CD4-positive, alpha-beta T cell treated with Interleukin-4 for 1 hour (primary cell): Measurements from ENCODE around the gene TEX10.
"Not testable (repeated sequence)": the region's sequence is repeated elsewhere in the genome, so short reads cannot be mapped to it uniquely, and the experiment has no call there.

Source experiments
- DNase-seq, 2 donors: peaks; one replicate each; pipeline ENCODE4 v3.0.0-alpha.2; 2020 to 2022

TEX10 gene

DNA sequence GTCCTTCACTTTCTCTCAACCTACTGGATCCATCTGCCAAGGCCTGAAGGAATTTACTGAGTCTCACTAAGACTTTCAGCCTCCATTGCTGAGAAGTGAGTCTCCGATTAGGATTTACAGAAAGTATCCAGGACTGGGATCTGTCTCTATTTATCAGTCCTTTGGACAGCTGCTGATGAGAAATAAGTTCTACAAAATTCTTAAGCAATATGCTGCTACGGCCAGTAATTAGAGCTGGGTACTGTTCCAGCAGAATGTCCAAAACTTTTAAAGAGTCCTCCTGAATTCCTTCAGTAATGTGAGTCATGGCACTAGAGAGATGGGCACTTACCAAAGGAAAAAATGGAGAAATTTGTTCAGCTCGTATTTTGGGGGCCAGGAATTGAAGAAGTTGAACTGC lies 5.9 kb downstream of the TEX10 start:
- no peak for DNase-seq

GRCh38 chr9:100341889-100342288 lies 10.9 kb downstream of the TEX10 start:
- DNase-seq, result no peak

DNA sequence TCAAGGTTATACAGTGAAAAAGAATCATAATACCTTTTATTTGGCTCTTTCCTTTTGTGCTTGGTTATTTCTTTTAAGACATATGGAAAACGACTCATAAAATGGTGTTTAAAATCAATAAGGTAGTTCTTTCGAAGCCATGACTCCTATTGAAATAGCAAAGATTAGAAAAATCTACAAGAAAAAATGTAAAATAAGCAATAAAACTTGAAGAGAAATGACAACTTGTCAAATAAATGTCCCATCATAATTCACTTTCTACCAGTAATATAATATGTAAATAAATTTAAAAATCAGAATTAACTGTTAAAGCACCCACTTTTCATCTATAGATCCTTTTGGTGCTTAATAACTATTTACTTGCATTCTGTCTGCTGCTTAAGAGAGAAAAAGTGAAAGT lies 12.5 kb downstream of the TEX10 start:
- DNase-seq, result no peak

- DNase-seq, result not testable (repeated sequence)
Measured at GRCh38 chr9:100338736-100339135, 14.0 kb downstream of the TEX10 start.

DNA sequence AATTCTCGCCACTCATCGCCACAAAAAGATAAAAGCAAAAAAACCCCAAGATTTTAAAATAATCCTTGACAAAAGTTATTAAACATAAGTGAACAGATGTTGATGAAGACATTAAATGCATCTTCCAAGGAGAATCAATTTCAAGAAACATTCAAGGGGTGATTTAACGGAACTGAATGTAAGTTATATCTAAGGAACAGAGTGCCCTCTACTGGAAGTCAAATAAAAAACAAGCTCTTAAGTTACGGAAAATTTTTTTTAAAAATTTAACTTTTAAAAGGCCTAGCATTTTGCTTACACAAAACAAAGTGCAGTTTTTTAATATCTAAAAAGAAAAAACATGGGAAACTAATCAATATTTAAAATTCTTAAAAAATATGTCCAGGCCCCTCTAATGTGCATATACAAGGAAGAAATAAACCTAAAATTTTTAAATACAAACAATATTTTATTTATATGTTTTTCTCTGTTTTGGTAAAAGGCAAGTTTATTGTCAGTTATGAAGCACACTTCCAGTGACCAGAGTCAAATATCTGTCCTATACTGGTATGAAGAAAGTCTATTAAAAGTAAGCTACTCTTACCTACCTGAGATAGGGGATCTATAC lies 28.0 kb downstream of the TEX10 start:
- DNase-seq, result peak in 1 of 2 donors; percentile 53

DNA sequence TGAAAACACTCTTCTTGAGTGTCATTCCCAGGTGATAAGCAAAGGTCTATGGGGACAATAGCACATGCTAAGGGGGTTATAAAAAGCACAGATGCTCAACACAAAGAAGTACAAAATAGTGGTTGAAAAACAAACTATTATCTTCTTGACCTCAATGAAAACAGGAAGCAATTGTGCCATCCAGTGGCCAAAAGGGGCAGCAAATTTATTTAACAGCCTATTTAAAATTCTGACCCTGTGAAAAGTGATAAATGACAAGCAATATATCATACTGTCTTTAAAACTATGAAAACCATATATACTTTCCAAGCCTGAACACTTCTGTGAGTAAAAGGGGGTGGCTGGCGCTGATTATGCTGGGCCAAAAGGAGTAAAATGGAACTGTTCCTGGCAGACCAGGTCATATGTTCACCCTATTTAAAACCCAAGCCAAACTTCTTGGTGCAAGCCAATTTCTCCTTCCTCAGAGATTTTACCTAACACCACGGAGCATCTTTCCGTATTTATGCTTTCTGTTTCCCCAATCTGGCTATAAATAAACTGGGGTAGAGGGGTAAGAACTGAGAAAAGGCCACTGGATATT lies 29.7 kb downstream of the TEX10 start:
- DNase-seq, result peak; percentile 20 to 45

DNA sequence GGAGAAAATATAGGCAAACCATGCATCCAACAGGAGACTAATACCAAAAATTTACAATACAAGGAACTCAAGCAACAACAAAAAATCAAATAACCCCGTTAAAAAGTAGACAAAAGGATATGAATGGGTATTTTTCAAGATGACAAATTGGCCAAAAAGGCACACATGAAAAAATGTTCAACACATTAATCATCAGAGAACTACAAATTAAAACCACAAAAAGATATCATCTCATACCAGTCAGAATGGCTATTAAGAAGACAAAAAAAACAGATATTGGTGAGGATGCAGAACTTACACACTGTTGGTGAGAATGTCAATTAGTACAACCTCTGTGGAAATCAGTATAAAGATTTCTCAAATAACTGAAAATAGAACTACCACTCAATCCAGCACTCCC lies 35.0 kb downstream of the TEX10 start:
- DNase-seq, result no peak

DNA sequence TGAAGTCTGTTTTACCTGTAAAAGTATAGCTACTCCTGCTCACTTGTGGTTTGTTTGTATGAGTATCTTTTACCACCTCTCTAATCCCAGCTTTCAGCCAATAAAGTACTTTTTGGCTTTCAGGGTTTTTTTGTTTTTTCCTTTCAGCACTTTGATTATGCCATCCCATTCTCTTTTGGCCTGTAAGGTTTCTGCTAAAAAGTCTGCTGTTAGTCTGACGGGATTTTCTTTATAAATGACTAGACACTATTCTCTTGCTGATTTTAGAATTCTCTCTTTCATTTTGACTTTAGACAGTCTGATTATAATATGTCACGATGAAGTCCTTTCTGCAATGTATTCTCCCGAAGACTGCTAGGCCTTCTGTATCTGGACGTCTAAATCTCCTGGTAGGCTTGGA lies 37.2 kb downstream of the TEX10 start:
- no peak for DNase-seq

DNA sequence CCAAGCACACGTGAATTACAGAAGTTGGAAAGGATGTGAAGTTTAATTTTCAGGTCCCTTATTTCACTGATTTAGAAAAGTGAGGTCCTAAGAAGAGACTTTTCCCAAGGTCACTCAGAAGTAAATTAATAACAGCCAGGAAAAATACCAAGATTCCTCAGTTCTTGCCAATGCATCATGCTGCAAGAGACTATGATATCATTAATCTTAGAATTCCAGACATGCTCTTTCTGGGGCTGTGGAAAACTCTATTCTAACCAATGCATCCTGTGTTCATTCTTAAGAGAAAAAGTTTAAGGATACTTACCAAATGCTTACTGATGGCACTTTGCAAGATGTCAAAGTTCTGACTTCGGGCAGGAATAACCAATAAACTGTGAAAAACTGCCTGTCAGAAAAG lies 42.8 kb downstream of the TEX10 start:
- no peak for DNase-seq

- DNase-seq, result no peak
Measured at GRCh38 chr9:100308965-100309564, 43.7 kb downstream of the TEX10 start.

- DNase-seq, result no peak
Measured at GRCh38 chr9:100307080-100307479, 45.7 kb downstream of the TEX10 start.

DNA sequence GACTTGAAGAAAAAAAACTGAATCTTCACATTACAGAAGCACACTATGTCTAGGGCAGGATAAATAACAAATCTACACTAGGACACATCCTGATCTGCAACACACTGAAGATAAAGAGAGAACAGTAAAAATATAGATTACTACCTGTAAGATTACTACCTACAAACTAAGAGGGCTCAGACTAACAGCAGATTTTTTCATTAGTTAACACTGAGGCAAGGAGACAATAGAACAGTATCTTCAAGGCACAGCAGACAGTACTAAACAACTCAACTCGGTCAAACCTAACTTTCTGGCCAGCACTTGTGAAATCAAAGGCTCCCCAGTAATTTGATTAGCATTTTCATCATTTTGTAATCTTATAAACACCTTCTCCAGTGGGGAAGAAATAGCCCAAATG lies 46.5 kb downstream of the TEX10 start:
- DNase-seq, result no peak

DNA sequence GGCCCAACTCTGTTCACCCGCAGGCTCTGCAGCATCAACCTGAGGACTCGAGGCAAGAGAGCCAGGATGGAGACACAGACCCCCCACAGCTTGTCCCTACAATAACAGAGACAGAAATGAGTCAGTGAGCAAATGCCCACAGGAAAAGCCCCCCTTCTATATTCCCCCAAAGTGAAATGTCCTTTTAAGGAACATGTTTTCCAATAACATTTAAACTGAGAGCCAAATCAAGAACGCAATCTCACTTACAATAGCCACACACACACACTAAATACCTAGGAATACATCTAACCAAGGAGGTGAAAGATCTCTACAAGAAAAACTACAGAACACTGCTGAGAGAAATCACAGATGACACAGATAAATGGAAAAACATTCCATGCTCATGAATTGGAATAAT lies 49.0 kb downstream of the TEX10 start:
- no peak for DNase-seq

GRCh38 chr9:100298378-100298777 lies 54.4 kb downstream of the TEX10 start:
- DNase-seq, result no peak

- DNase-seq, result no peak
Measured at GRCh38 chr9:100296407-100296806, 56.3 kb downstream of the TEX10 start.

DNA sequence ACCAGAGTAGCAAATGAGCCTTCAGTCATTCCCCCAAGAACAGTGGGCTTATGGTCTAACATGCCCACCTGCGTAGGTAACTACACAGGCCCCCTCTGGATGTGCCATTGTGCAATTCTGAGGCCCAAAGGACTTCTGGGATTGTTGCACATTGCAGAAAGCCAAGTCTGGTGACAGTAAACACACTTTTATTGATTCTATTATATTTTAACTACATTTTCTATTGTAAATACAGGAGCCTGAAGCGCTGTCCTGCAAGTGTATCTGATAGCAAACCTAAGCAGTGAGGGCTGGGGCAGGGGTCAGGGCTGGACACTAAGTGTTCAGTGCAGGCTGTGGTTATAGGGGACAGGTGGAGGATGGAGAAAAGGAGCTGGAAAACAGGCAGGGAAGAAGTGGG lies 57.5 kb downstream of the TEX10 start:
- no peak for DNase-seq

DNA sequence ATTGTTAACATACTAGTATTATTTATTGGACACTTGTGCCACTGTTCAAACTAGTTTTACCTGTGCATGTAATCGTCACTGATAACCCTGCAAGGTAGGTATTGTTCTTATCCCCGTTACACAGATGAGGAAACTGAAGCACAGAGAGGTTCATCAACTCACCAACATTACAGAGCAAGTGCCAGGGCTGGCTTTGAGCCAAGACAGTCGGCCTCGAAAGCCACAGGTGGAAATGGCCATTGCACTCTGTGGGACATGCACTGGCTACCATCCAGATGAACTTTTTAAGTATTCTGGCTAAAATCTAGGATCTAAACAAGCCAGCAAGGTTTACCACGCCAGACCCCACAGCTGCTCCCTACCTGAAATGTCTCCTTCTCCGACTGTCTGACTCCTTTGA lies 57.9 kb downstream of the TEX10 start:
- no peak for DNase-seq

- DNase-seq, result no peak
Measured at GRCh38 chr9:100294341-100294740, 58.4 kb downstream of the TEX10 start.

GRCh38 chr9:100292414-100292813 lies 60.3 kb downstream of the TEX10 start:
- no peak for DNase-seq

DNA sequence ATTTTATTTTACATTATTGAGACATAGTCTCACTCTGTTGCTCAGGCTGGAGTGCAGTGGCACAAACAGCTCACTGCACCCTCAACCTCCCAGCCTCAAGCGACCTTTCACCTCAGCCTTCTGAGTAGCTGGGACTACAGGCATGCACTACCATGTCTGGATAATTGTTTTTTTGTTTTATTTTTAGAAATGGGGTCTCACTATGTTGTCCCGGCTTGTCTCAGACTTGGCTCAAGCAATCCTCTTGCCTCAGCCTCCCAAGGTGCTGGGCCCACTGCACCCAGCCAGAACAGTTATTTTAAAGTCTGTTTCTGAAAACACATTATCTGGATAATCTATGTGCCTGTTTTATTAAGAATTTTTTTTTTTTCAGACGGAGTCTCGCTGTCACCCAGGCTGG lies 62.0 kb downstream of the TEX10 start:
- no peak for DNase-seq

DNA sequence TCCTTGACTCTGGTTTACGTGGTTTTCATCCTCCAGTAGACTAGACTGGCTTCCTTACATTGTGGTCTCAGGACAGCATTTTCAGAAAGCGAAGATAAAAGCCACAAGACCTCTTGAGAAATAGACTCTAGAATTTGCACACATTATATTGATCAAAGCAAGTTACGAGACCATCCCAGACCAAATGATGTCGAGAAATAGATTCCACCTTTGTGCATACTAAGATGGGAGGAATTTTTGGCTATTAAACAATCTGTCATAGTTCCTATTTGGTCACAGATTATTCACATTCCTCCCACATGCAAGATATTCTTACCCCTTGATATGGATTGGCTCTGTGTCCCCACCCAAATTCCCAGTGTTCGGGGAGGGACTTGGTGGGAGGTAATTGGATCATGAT lies 65.6 kb downstream of the TEX10 start:
- DNase-seq, result no peak

DNA sequence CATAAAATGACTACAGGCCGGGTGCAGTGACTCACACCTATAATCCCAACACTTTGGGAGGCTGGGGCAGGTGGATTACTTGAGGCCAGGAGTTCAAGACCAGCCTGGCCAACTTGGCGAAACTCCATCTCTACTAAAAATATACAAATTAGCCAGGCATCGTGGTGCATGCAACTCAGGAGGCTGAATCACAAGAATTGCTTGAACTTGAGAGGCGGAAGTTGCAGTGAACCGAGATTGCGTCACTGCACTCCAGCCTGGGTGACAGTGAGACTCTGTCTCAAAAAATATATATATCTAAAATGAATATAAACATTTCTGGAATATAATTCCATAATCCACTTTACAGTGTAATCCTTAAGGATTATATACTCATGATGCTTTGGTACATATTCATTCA lies 66.5 kb downstream of the TEX10 start:
- no peak for DNase-seq

- DNase-seq, result no peak
Measured at GRCh38 chr9:100285601-100286000, 67.1 kb downstream of the TEX10 start.

DNA sequence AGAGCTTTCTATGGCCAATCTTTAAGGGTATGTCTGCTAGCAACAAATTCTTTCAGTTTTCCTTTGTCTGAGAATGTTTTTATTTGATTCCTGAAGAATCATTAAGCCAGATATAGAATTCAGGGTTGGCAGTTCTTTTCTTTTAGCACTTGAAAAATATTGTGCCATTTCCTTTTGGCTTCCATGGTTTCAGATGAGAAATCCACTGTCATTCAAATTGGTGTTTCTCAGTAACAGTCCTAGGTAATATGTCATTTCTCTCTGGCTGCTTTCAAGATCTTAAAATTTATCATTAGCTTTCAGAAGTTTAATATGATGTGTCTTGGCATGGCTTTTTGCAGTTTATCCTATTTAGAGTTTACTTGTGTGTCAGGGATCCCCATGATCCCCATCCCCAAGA lies 67.7 kb downstream of the TEX10 start:
- DNase-seq, result no peak

DNA sequence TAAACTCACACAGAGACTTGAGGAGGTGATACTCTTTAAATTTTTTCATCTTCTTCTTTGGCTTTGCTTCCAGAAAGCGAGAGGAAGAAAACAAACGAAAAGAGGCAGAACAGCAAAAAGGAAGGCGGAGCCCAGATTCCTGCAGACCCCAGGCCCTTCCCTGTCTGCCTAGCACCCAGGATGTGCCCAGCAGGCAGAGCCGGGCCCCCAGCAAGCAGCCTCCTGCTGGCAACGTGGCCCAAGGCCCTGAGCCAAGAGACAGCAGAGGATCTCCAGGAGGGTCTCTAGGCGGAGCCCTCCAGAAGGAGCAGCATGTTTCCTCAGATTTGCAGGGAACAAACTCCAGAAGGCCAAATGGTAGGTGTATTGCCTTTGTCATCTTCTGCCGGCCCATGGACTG lies 68.5 kb downstream of the TEX10 start:
- DNase-seq, result no peak
